Measurements from ENCODE around the gene LHFPL6.

The LHFPL6 gene

DNA sequence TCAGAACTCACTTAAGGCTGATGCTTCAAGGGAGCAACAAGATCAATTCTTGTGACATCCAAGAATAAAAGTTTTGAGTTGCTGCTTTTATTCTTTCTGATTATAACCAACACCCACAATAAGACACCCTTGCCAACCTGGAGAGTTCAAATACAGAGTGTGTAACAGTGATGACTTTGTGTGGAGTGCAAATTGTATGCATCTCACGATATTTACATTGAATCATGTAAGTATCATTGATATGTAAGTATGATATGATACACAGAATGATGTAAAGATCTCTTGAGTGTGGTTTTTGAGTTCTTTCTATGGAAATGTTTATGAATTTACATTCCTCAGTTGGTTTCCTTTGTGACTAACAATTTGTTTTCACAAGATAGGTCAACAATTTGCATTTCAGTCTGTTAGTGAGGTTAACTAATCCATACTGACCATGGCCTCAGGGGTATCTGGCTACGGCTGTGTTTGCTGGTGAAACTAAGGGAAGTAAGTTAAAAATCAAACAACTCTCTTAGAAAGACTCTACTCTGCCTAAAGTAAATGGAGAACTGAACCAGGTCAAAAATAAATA, 12.4 kb downstream of the LHFPL6 start:
- Histone ChIP-seq H3K9me3 (ENCODE audit: low read length) (no peaks in the 10 kb centered on the region), H3K36me3 (ENCODE audit: insufficient read depth, low read length) (no peaks in the 10 kb centered on the region), H3K4me1 (ENCODE audit: insufficient read depth, low read length) (peaks cover 6% of the 10 kb centered on the region), H3K4me3 (ENCODE audit: low read depth in 1 of 2, low read length in 2 of 2) (no peak overlapping the region), H3K27ac (ENCODE audit: low read depth, low read length) (no peak overlapping the region), H3K9ac (ENCODE audit: low read length) (no peak overlapping the region), H3K27me3 (ENCODE audit: control insufficient read depth in 1 of 2, insufficient read depth in 2 of 2, low read length in 2 of 2) (no peaks in the 10 kb centered on the region)

DNA sequence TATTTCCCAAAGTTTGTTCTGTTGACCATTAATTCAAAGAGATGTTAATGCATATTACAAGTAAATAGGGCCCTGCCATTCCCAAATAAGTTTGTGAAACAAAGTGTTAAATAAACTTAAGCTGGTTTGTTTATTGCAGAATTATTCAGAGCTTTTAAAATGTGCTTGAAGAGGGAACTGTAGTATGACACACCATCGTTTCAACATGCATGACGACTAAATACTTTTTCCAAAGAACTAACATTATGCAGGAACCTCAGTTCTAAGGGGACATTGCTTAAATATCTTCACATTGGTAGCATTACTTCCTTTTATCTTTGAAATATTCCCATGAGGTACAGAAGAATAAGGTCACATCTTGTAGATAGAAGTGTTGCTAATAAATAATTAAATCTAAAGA, 14.6 kb downstream of the LHFPL6 start:
- peaks cover 9% of the 10 kb centered on the region for H3K4me1 ChIP-seq (ENCODE audit: insufficient read depth, low read length)
- H3K27ac ChIP-seq (ENCODE audit: low read depth, low read length) = no peak overlapping the region
- H3K9me3 ChIP-seq (ENCODE audit: low read length) = no peaks in the 10 kb centered on the region
- H3K27me3 ChIP-seq (ENCODE audit: control insufficient read depth in 1 of 2, insufficient read depth in 2 of 2, low read length in 2 of 2) = no peaks in the 10 kb centered on the region
- no peak overlapping the region for H3K9ac ChIP-seq (ENCODE audit: low read length)
- no peaks in the 10 kb centered on the region for H3K36me3 ChIP-seq (ENCODE audit: insufficient read depth, low read length)
- no peak overlapping the region for H3K4me3 ChIP-seq (ENCODE audit: low read depth in 1 of 2, low read length in 2 of 2)

DNA sequence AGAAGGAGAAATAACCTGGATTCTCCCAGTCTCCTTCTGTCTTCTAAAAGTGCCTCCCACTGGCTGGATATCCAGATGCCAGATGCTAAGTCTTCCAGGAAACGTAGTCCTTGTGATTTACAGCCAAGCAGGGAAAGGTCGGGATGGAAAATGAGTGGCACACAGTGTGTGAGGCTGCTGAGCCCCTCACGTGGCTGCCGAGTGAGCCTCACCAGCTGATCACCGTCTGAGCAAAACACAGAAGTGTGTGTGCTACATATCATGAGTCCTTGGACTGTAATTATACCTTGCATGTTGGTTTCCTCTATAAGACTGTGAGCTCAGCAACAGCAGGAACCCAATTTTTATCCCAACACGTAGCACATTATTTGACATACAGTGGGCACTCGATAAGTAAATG, 15.1 kb downstream of the LHFPL6 start:
- no peaks in the 10 kb centered on the region for H3K27me3 ChIP-seq (ENCODE audit: control insufficient read depth in 1 of 2, insufficient read depth in 2 of 2, low read length in 2 of 2)
- H3K9me3 ChIP-seq (ENCODE audit: low read length) = no peaks in the 10 kb centered on the region
- no peak overlapping the region for H3K9ac ChIP-seq (ENCODE audit: low read length)
- no peaks in the 10 kb centered on the region for H3K36me3 ChIP-seq (ENCODE audit: insufficient read depth, low read length)
- no peak overlapping the region for H3K27ac ChIP-seq (ENCODE audit: low read depth, low read length)
- peaks cover 9% of the 10 kb centered on the region for H3K4me1 ChIP-seq (ENCODE audit: insufficient read depth, low read length)
- no peak overlapping the region for H3K4me3 ChIP-seq (ENCODE audit: low read depth in 1 of 2, low read length in 2 of 2)

DNA sequence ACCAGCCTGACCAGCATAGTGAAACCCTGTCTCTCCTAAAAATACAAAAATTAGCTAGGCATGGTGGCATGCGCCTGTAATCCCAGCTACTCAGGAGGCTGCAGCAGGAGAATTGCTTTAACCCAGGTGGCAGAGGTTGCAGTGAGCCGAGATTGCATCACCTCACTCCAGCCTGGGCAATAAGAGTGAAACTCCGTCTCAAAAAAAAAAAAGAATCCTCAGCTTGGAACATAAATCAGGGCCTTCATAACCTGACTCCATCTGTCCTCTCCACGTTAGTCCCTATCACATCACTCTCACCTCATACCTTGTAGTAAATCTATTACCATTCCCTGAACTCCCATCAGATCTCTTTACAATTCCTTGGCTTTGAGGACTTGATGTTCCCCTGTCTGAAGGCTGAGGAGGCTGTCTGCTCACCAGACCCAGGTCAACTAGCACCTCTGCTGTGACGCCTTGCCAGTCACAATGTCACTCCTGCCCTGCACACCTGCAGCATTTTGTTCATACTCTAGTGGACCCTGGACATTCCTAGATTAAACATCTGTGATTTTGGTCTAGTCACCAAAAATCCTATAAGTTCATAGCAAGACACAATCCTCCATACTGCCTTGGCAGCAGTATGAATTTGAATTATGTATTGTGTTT, 15.9 kb downstream of the LHFPL6 start:
- H3K4me3 ChIP-seq (ENCODE audit: low read depth in 1 of 2, low read length in 2 of 2) = no peak overlapping the region
- peaks cover 9% of the 10 kb centered on the region for H3K4me1 ChIP-seq (ENCODE audit: insufficient read depth, low read length)
- H3K9me3 ChIP-seq (ENCODE audit: low read length) = no peaks in the 10 kb centered on the region
- H3K27ac ChIP-seq (ENCODE audit: low read depth, low read length) = no peak overlapping the region
- no peaks in the 10 kb centered on the region for H3K27me3 ChIP-seq (ENCODE audit: control insufficient read depth in 1 of 2, insufficient read depth in 2 of 2, low read length in 2 of 2)
- no peak overlapping the region for H3K9ac ChIP-seq (ENCODE audit: low read length)
- no peaks in the 10 kb centered on the region for H3K36me3 ChIP-seq (ENCODE audit: insufficient read depth, low read length)

DNA sequence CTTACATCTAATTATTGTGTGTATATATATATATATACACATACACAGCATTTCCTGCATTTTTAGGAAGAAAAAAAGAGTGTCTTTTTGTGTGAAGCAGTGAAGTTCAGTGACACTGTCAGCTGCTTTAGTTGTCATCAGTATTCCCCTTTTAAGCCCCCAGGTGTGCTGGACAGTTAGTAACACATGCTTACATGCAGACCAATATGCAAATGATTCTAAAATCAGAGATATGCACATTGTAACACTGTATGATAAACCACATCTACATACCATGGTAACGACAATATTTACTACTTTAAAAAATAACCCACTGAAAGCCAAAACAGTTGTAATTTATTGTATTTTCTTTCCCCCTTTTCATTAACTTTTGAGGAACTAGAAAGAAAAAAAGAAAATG, 16.8 kb downstream of the LHFPL6 start:
- Histone ChIP-seq H3K4me3 (ENCODE audit: low read depth in 1 of 2, low read length in 2 of 2) (no peak overlapping the region), H3K4me1 (ENCODE audit: insufficient read depth, low read length) (peaks cover 6% of the 10 kb centered on the region), H3K9ac (ENCODE audit: low read length) (no peak overlapping the region), H3K27ac (ENCODE audit: low read depth, low read length) (no peak overlapping the region), H3K27me3 (ENCODE audit: control insufficient read depth in 1 of 2, insufficient read depth in 2 of 2, low read length in 2 of 2) (no peaks in the 10 kb centered on the region), H3K9me3 (ENCODE audit: low read length) (no peaks in the 10 kb centered on the region), H3K36me3 (ENCODE audit: insufficient read depth, low read length) (no peaks in the 10 kb centered on the region)

DNA sequence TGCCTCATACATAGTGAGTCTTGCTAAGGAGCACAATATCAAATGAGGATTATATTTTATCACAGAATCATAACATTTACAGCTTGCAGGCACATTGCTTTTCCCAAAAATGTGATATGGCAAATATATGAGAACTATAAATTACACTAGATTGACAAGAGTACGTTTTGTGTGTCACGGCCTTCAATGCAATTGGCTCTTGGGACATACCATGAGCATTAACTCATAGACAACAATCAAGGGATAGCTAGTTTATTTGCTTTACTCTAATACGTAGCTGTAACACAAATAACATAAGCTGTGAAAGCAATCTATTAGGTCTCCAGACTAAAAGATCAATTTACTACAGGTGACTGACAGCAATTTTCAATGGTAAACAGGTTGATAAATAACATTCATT, 17.8 kb downstream of the LHFPL6 start:
- Histone ChIP-seq H3K36me3 (ENCODE audit: insufficient read depth, low read length) (no peaks in the 10 kb centered on the region), H3K4me3 (ENCODE audit: low read depth in 1 of 2, low read length in 2 of 2) (no peak overlapping the region), H3K9me3 (ENCODE audit: low read length) (no peaks in the 10 kb centered on the region), H3K27me3 (ENCODE audit: control insufficient read depth in 1 of 2, insufficient read depth in 2 of 2, low read length in 2 of 2) (no peaks in the 10 kb centered on the region), H3K27ac (ENCODE audit: low read depth, low read length) (no peak overlapping the region), H3K9ac (ENCODE audit: low read length) (no peak overlapping the region), H3K4me1 (ENCODE audit: insufficient read depth, low read length) (peaks cover 14% of the 10 kb centered on the region)

DNA sequence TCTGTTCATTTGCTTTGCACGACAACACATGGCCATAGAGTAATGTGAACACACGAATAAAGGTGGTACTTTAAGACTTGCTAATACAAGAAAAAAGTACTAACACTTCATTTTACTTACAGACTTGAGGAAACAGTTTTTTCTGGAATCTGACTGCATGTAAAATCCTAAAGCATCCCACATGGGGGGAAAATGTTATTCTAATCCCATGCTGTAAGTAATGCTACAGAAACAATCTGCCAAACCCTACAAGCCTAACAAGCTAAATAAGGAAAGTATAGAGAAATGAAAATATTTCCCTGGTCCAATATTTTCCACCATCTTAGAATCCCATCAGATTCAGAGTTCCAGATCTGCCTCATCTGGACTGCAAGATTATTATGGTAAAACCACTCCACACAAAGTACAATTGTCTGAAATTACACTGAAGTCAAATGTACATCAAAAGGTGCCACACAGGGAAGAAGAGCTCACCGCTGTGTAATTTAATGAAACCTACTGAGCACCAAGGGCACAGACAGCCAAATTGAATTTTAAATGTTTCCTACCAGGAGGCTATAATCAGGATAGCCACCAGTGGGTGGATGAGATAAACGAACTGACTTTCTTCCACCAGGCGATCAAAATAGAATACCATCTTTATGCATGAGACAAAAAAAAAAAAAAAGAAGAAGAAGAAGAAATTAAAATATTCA, 22.0 kb downstream of the LHFPL6 start:
- Histone ChIP-seq H3K9me3 (ENCODE audit: low read length) (no peaks in the 10 kb centered on the region), H3K27ac (ENCODE audit: low read depth, low read length) (no peak overlapping the region), H3K4me1 (ENCODE audit: insufficient read depth, low read length) (peaks cover 17% of the 10 kb centered on the region), H3K27me3 (ENCODE audit: control insufficient read depth in 1 of 2, insufficient read depth in 2 of 2, low read length in 2 of 2) (no peaks in the 10 kb centered on the region), H3K4me3 (ENCODE audit: low read depth in 1 of 2, low read length in 2 of 2) (no peak overlapping the region), H3K9ac (ENCODE audit: low read length) (no peak overlapping the region), H3K36me3 (ENCODE audit: insufficient read depth, low read length) (no peaks in the 10 kb centered on the region)

DNA sequence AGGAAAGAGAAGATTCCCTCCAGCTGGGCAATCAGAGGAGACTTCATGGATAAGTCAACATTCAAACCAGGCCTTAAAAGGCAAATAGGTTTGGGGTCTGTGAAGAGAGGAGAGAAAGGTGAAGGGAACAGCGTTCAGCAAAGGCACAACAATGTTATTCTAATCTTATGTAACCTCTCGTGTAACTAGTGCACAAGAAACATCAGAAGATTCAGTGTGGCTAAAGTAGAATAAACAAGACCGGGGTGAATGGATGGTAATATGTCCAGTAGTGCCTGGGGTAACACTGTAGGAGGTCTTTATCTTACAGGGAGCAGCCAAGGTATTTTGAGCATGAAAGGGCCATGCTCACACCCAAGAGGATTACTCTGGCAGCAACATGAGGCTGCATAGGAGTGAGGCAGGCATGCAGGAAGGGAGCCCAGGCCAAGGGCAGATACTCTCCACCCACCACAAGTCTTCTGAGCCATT, 24.1 kb downstream of the LHFPL6 start:
- no peaks in the 10 kb centered on the region for H3K9me3 ChIP-seq (ENCODE audit: low read length)
- H3K9ac ChIP-seq (ENCODE audit: low read length) = no peak overlapping the region
- H3K27me3 ChIP-seq (ENCODE audit: control insufficient read depth in 1 of 2, insufficient read depth in 2 of 2, low read length in 2 of 2) = no peaks in the 10 kb centered on the region
- H3K4me3 ChIP-seq (ENCODE audit: low read depth in 1 of 2, low read length in 2 of 2) = no peak overlapping the region
- H3K27ac ChIP-seq (ENCODE audit: low read depth, low read length) = no peak overlapping the region
- peaks cover 16% of the 10 kb centered on the region for H3K4me1 ChIP-seq (ENCODE audit: insufficient read depth, low read length)
- no peaks in the 10 kb centered on the region for H3K36me3 ChIP-seq (ENCODE audit: insufficient read depth, low read length)

DNA sequence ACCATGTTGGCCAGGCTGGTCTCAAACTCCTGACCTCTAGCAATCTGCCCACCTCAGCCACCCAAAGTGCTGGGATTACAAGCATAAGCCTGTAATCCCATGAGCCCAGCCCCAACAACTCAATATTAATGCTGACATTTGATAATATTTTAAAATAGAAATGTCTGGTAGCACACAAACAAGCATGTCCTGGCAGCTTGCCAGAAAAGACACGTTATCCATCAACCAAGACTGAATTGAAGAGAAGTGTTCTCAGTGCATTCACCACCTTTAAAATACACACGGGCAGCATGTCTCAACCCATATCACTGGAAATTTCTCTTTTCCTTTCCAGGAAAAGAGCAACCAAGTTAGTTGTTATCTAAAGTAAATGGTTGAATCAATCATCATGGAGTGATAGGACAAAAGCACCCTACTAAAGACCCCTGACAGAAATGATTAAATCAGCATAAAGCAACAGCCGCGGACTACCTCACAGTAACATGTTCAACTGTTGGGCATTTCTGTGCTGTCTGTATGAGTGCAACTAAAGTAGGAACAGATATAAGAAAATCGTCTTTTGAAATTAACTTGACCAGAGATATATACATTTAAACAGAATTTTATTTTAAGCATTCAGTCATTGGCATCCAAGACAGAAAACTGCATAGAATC, 25.0 kb downstream of the LHFPL6 start:
- no peak overlapping the region for H3K9ac ChIP-seq (ENCODE audit: low read length)

DNA sequence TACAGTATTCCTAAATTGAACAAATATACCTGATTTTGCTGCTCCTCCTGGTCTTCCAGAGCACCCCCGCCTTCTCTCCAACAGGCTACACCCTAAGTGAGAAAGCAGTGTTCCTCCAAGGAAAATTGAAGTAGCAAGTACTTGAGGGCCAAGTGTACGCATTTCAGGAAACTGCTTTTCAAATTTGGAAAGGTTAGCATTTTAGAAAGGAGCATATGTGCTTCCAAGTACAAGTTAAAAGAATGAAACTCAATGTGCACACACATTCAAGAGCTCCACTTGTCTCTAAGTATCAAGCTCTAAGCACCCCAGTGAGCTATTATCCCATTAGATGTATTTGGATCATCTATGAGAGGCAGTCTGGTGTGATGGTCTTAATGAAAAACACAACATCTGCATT, 25.8 kb downstream of the LHFPL6 start:
- H3K36me3 ChIP-seq (ENCODE audit: insufficient read depth, low read length) = no peaks in the 10 kb centered on the region
- H3K27ac ChIP-seq (ENCODE audit: low read depth, low read length) = no peak overlapping the region
- H3K9ac ChIP-seq (ENCODE audit: low read length) = no peak overlapping the region
- H3K4me3 ChIP-seq (ENCODE audit: low read depth in 1 of 2, low read length in 2 of 2) = no peak overlapping the region
- no peaks in the 10 kb centered on the region for H3K9me3 ChIP-seq (ENCODE audit: low read length)
- no peaks in the 10 kb centered on the region for H3K27me3 ChIP-seq (ENCODE audit: control insufficient read depth in 1 of 2, insufficient read depth in 2 of 2, low read length in 2 of 2)
- H3K4me1 ChIP-seq (ENCODE audit: insufficient read depth, low read length) = peaks cover 14% of the 10 kb centered on the region

More for the DNA sequence above, 25.0 kb downstream of the LHFPL6 start:
- Histone ChIP-seq H3K36me3 (ENCODE audit: insufficient read depth, low read length) (no peaks in the 10 kb centered on the region), H3K4me3 (ENCODE audit: low read depth in 1 of 2, low read length in 2 of 2) (no peak overlapping the region), H3K9me3 (ENCODE audit: low read length) (no peaks in the 10 kb centered on the region), H3K4me1 (ENCODE audit: insufficient read depth, low read length) (peaks cover 14% of the 10 kb centered on the region), H3K27me3 (ENCODE audit: control insufficient read depth in 1 of 2, insufficient read depth in 2 of 2, low read length in 2 of 2) (no peaks in the 10 kb centered on the region), H3K27ac (ENCODE audit: low read depth, low read length) (no peak overlapping the region)

DNA sequence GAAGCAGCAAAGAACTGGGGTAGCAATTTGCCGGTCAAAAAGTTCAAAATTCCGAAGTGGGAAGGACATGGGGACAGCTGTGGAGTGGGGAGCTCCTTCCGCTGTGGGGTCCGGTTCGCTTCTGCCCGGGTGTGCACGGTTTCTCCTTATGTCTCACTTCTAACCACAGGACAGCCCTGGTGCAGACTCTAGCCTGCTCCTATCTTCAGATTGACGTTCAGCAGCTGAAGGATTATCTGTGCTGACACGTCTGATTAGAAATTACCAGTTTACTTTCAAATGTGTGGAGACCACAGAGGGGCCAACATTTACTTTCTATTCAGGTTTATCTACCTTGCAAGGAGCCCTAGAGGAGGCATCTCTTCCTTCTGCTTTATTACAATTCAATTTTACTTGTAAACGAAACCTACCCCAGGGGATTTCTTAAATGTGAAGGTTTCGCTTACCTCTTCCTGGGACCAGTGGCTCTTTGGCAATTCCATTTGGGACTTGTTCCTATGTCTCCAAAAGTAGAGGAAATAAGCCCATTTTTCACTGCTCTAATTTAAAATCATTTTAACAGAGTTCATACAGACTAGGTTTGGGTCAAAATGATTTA, 27.3 kb downstream of the LHFPL6 start:
- Histone ChIP-seq H3K36me3 (ENCODE audit: insufficient read depth, low read length) (no peaks in the 10 kb centered on the region), H3K4me1 (ENCODE audit: insufficient read depth, low read length) (peaks cover 8% of the 10 kb centered on the region), H3K9ac (ENCODE audit: low read length) (no peak overlapping the region), H3K27me3 (ENCODE audit: control insufficient read depth in 1 of 2, insufficient read depth in 2 of 2, low read length in 2 of 2) (no peaks in the 10 kb centered on the region), H3K27ac (ENCODE audit: low read depth, low read length) (no peak overlapping the region), H3K9me3 (ENCODE audit: low read length) (no peaks in the 10 kb centered on the region), H3K4me3 (ENCODE audit: low read depth in 1 of 2, low read length in 2 of 2) (no peak overlapping the region)

All from muscle layer of colon (tissue), 2 donors.